ENCODE results near the gene GART. TPM values are rescaled to one million over a fixed set of nuclear protein-coding genes. Genes with fewer than 3 reads are reported as not detected.
A peak's percentile ranks its signal among the peaks of the same experiment; 100 is the strongest.

The GART gene
- total and polyA plus RNA-seq, 3 experiments from 2014 or later, result 50.9 to 196 (median 194) TPM

GRCh38 chr21:33552999-33553598, 11.2 kb upstream of the GART start:
- Histone ChIP-seq H3K9me3 (ENCODE audit: low read length) (no peaks in the 10 kb centered on the region), H3K36me3 (ENCODE audit: insufficient read depth, low read length) (peaks cover 63% of the 10 kb centered on the region), H3K27me3 (ENCODE audit: insufficient read depth, low read length, poor library complexity, severe bottlenecking) (no peaks in the 10 kb centered on the region), H3K27ac (ENCODE audit: low read depth, low read length) (no peak overlapping the region), H3K4me3 (ENCODE audit: low read length) (no peak overlapping the region), H3K4me1 (ENCODE audit: insufficient read depth, low read length) (peaks cover 20% of the 10 kb centered on the region)
- no peak for DNase-seq
- peak overlapping the region in 2 of 8 donors; percentile 33 to 75 for H3K27ac Mint-ChIP-seq
- H3K4me1 Mint-ChIP-seq, result peaks cover 53 to 76% (median 70%) of the 10 kb centered on the region in 3 donors
- ChIA-PET POLR2A (no interaction called here), CTCF (no interaction called here)
- peaks cover 23 to 93% (median 34%) of the 10 kb centered on the region in 3 donors for H3K36me3 Mint-ChIP-seq
- H3K27me3 Mint-ChIP-seq, result no peaks in the 10 kb centered on the region
- H3K9me3 Mint-ChIP-seq, result no peaks in the 10 kb centered on the region
- peak overlapping the region in 1 of 7 donors; percentile 9 for H3K4me3 Mint-ChIP-seq

- Mint-ChIP-seq H3K9me3 (no peaks in the 10 kb centered on the region), H3K4me3 (peak overlapping the region in 2 of 7 donors; percentile 4 to 9), H3K27me3 (no peaks in the 10 kb centered on the region), H3K27ac (peak overlapping the region in 2 of 8 donors; percentile 23 to 75), H3K4me1 (peaks cover 51 to 69% (median 66%) of the 10 kb centered on the region in 3 donors), H3K36me3 (peaks cover 16 to 91% (median 32%) of the 10 kb centered on the region in 3 donors)
- ChIA-PET CTCF (no interaction called here), POLR2A (no interaction called here)
- H3K9me3 ChIP-seq (ENCODE audit: low read length), result no peaks in the 10 kb centered on the region
- DNase-seq, result no peak
- H3K27me3 ChIP-seq (ENCODE audit: insufficient read depth, low read length, poor library complexity, severe bottlenecking), result no peaks in the 10 kb centered on the region
- H3K4me3 ChIP-seq (ENCODE audit: low read length), result no peak overlapping the region
- no peak overlapping the region for H3K27ac ChIP-seq (ENCODE audit: low read depth, low read length)
- H3K36me3 ChIP-seq (ENCODE audit: insufficient read depth, low read length), result peaks cover 57% of the 10 kb centered on the region
- H3K4me1 ChIP-seq (ENCODE audit: insufficient read depth, low read length), result peaks cover 20% of the 10 kb centered on the region
Observed at GRCh38 chr21:33552093-33552998, 10.4 kb upstream of the GART start.

GRCh38 chr21:33551664-33552063, 9.7 kb upstream of the GART start:
- CTCF ChIA-PET, result interaction anchor here (0.9 to 1.0 kb wide), 2 partner anchors 8 to 32 kb away, joined by 4 read pairs; partner anchors contain the start of gene SON

GRCh38 chr21:33550772-33551660, 9.1 kb upstream of the GART start:
- Mint-ChIP-seq H3K27me3 (no peaks in the 10 kb centered on the region), H3K9me3 (no peaks in the 10 kb centered on the region), H3K27ac (no peak overlapping the region), H3K4me3 (no peak overlapping the region), H3K4me1 (peaks cover 48 to 65% (median 57%) of the 10 kb centered on the region in 3 donors), H3K36me3 (peaks cover 14 to 84% (median 30%) of the 10 kb centered on the region in 3 donors)
- no peaks in the 10 kb centered on the region for H3K27me3 ChIP-seq (ENCODE audit: insufficient read depth, low read length, poor library complexity, severe bottlenecking)
- H3K27ac ChIP-seq (ENCODE audit: low read depth, low read length), result no peak overlapping the region
- H3K9me3 ChIP-seq (ENCODE audit: low read length), result no peaks in the 10 kb centered on the region
- peaks cover 20% of the 10 kb centered on the region for H3K4me1 ChIP-seq (ENCODE audit: insufficient read depth, low read length)
- no peak for DNase-seq
- CTCF ChIA-PET, result interaction anchor here (0.9 to 1.0 kb wide), 2 partner anchors 8 to 33 kb away, joined by 4 read pairs; partner anchors contain the start of gene SON
- no peak overlapping the region for H3K4me3 ChIP-seq (ENCODE audit: low read length)
- H3K36me3 ChIP-seq (ENCODE audit: insufficient read depth, low read length), result peaks cover 61% of the 10 kb centered on the region
- POLR2A ChIA-PET, result interaction anchor here (1.0 kb wide), 1 partner anchor 8 kb away, joined by 5 read pairs; the partner anchor contains the start of gene SON

More at GRCh38 chr21:33551664-33552063, 9.7 kb upstream of the GART start:
- H3K9me3 ChIP-seq (ENCODE audit: low read length), result no peaks in the 10 kb centered on the region
- no peaks in the 10 kb centered on the region for H3K27me3 ChIP-seq (ENCODE audit: insufficient read depth, low read length, poor library complexity, severe bottlenecking)
- H3K27ac ChIP-seq (ENCODE audit: low read depth, low read length), result no peak overlapping the region
- H3K36me3 Mint-ChIP-seq, result peaks cover 14 to 89% (median 32%) of the 10 kb centered on the region in 3 donors
- no peak for DNase-seq
- no peak overlapping the region for H3K4me3 ChIP-seq (ENCODE audit: low read length)
- peaks cover 52 to 67% (median 60%) of the 10 kb centered on the region in 3 donors for H3K4me1 Mint-ChIP-seq
- H3K9me3 Mint-ChIP-seq, result no peaks in the 10 kb centered on the region
- POLR2A ChIA-PET, result interaction anchor here (1.0 kb wide), 1 partner anchor 9 kb away, joined by 5 read pairs; the partner anchor contains the start of gene SON
- H3K4me1 ChIP-seq (ENCODE audit: insufficient read depth, low read length), result peaks cover 20% of the 10 kb centered on the region
- H3K4me3 Mint-ChIP-seq, result no peak overlapping the region
- no peaks in the 10 kb centered on the region for H3K27me3 Mint-ChIP-seq
- H3K27ac Mint-ChIP-seq, result peak overlapping the region in 1 of 8 donors; percentile 23
- H3K36me3 ChIP-seq (ENCODE audit: insufficient read depth, low read length), result peaks cover 61% of the 10 kb centered on the region

GRCh38 chr21:33549848-33550771, 8.2 kb upstream of the GART start:
- Histone ChIP-seq H3K4me1 (ENCODE audit: insufficient read depth, low read length) (peaks cover 22% of the 10 kb centered on the region), H3K9me3 (ENCODE audit: low read length) (no peaks in the 10 kb centered on the region), H3K4me3 (ENCODE audit: low read length) (no peak overlapping the region), H3K27me3 (ENCODE audit: insufficient read depth, low read length, poor library complexity, severe bottlenecking) (no peaks in the 10 kb centered on the region), H3K27ac (ENCODE audit: low read depth, low read length) (no peak overlapping the region), H3K36me3 (ENCODE audit: insufficient read depth, low read length) (peaks cover 61% of the 10 kb centered on the region)
- DNase-seq, result no peak
- no peaks in the 10 kb centered on the region for H3K9me3 Mint-ChIP-seq
- H3K4me3 Mint-ChIP-seq, result no peak overlapping the region
- H3K27me3 Mint-ChIP-seq, result no peaks in the 10 kb centered on the region
- H3K36me3 Mint-ChIP-seq, result peaks cover 14 to 76% (median 28%) of the 10 kb centered on the region in 3 donors
- POLR2A ChIA-PET, result no interaction called here
- H3K27ac Mint-ChIP-seq, result no peak overlapping the region
- CTCF ChIA-PET, result no interaction called here
- peaks cover 49 to 65% (median 57%) of the 10 kb centered on the region in 3 donors for H3K4me1 Mint-ChIP-seq

GRCh38 chr21:33546086-33546485, 4.2 kb upstream of the GART start:
- Histone ChIP-seq H3K4me3 (ENCODE audit: low read length) (no peak overlapping the region), H3K27me3 (ENCODE audit: insufficient read depth, low read length, poor library complexity, severe bottlenecking) (no peaks in the 10 kb centered on the region), H3K4me1 (ENCODE audit: insufficient read depth, low read length) (peaks cover 28% of the 10 kb centered on the region), H3K9me3 (ENCODE audit: low read length) (no peaks in the 10 kb centered on the region), H3K36me3 (ENCODE audit: insufficient read depth, low read length) (peaks cover 25% of the 10 kb centered on the region), H3K27ac (ENCODE audit: low read depth, low read length) (no peak overlapping the region)
- Mint-ChIP-seq H3K27me3 (peaks cover 0 to 2% of the 10 kb centered on the region in 2 donors), H3K4me1 (peaks cover 56 to 60% (median 58%) of the 10 kb centered on the region in 3 donors), H3K9me3 (no peaks in the 10 kb centered on the region), H3K27ac (peak overlapping the region in 3 of 8 donors; percentile 25 to 37 (median 33)), H3K36me3 (peaks cover 0 to 65% (median 13%) of the 10 kb centered on the region in 3 donors), H3K4me3 (peak overlapping the region in 6 of 7 donors; percentile 26 to 96 (median 47))
- ChIA-PET CTCF (no interaction called here), POLR2A (no interaction called here)
- DNase-seq, result no peak

Data from CD8-positive, alpha-beta memory T cell (primary cell).